GM19395 (cell line): Measurements from ENCODE around the gene PPP1R9A.
"Not testable (repeated sequence)": the region's sequence is repeated elsewhere in the genome, so short reads cannot be mapped to it uniquely, and the experiment has no call there.

Experiments
- ATAC-seq: cut with Tn5 transposase; IDR thresholded peaks from one replicate; pipeline ENCODE4 v1.9.1; 2021; ENCODE audit warnings: mild to moderate bottlenecking, moderate library complexity; ENCODE audit not compliant: unreplicated experiment

Gene PPP1R9A

GRCh38 chr7:94972296-94972695 is 64.9 kb downstream of the PPP1R9A start:
- ATAC-seq = no peak

GRCh38 chr7:94973844-94974243 is 66.5 kb downstream of the PPP1R9A start:
- ATAC-seq = no peak

DNA sequence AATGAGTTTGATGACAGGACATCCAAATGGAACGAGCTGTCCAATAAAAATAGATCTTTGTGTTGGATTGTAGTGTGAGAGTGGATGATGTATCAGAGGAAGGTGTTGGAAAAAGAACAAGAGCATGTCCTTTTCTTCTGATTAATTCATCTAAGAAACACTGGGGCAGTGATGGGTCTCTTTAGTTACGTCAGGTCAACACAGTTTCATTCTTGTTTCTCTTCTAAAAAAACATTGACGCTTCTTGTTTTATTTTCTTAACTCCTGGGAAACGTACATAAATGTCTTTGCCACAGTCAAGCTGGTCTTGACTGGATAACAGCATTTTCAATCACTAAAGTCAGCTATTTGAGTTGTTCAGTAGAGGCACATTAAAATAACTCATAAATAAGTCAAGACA is 67.0 kb downstream of the PPP1R9A start:
- no peak for ATAC-seq

- no peak for ATAC-seq
Measured at GRCh38 chr7:94975336-94975735, 67.9 kb downstream of the PPP1R9A start.

- no peak for ATAC-seq
Measured at GRCh38 chr7:94980418-94981142, 73.2 kb downstream of the PPP1R9A start.

DNA sequence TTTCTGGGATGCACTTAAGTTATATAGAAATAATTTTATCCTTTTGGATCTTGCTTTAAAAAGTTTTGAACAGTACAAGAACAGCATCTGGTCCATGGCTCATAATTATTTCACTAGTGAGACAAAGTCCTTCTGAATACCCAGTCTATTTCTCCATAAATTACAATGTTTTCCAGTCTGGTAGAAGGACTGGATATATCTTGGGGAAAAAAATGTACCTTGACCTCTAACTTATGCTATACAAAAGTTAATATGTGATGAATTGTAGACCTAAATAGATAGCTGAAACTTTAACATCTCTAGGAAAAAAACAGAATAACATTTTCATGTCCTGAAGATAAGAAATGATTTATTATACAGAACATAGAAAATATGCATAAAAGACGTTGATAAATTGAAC is 88.5 kb downstream of the PPP1R9A start:
- no peak for ATAC-seq

DNA sequence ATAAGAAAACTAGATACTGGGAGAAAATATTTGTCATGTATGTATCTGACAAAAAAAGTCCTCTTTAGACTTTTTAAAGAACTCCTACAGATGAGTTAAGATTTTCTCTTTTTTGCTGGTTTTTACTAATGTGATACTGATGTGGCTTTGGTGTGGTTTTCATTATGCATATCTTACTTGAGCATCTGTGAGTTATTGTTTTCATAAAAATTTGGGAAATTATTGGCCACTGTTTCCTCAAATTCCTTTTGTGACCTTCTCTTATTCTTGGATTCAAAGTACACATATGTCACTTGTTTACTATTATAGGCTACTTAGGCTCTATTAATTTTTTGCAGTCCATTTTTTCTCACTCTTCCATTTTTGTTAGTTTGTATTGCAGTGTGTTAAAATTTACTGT is 89.0 kb downstream of the PPP1R9A start:
- ATAC-seq = no peak

DNA sequence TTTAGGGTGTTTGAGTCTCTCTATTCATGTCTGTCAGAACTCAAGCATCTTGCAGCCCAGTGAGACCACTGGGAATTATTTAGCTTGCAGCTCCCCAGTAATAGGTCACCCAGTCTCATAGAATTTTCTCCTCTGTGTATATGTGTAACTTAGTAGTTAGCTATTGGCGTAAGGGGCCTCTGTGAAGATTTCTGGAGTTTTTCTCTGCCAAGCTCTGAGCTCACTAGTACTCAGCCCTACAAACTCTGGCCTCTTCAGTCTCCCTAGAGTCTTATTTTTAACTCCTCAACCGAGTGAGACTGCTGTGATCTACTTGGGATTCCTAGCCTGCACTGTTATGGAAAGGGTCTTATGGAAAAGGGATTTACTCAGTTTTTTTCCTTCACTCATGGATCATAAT is 90.2 kb downstream of the PPP1R9A start:
- no peak for ATAC-seq

GRCh38 chr7:94998266-94999068 is 91.1 kb downstream of the PPP1R9A start:
- ATAC-seq = no peak

DNA sequence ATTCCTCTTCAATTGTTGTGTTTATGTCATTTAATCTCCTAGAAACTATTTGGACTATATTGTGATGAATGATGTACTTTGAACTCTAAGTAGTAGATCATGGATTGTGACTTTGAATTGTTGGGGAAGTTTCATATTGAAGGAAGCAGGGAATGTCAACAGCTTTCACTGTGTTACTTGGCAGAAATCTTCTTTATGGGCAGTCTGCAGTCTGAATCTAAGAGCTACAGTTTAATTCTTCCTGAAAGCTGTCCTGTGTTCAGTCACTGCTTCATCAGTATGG is 91.6 kb downstream of the PPP1R9A start:
- no peak for ATAC-seq

DNA sequence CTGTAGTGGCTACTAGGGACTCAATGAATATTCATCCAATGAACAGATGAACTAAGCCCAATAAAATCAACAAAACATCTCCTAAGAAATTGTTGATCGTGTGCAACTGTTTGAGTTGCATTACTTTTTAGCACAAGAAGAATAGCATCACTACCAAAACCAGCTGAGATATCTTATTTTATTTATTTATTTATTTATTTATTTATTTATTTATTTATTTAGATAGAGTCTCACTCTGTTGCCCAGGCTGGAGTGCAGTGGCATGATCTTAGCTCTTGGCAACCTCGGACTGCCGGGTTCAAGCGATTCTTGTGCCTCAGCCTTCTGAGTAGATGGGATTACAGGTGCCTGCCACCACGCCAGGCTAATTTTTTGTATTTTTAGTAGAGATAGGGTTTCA is 92.2 kb downstream of the PPP1R9A start:
- ATAC-seq = not testable (repeated sequence)

- no peak for ATAC-seq
Measured at GRCh38 chr7:95001258-95001657, 93.9 kb downstream of the PPP1R9A start.

- ATAC-seq = no peak
Measured at GRCh38 chr7:95001815-95002561, 94.6 kb downstream of the PPP1R9A start.

DNA sequence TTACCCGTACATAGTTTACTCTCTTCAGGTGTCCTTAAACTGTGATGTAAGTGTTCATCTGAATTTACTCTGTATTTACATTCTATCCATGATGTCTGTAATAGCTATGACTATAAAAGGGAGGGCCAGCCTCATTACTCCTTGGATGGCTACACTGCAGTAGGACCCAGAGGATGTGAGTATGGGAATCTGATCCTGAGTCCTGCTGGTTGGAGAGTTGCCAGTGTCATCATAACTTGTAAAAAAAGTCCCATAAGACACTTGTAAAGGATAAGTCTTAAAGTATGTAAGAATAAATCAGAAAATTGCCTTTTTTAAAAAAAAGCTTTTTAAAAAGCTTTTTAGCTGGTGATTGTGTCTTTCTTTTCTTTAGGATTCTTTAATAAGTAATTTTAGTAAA is 95.4 kb downstream of the PPP1R9A start:
- ATAC-seq = no peak

DNA sequence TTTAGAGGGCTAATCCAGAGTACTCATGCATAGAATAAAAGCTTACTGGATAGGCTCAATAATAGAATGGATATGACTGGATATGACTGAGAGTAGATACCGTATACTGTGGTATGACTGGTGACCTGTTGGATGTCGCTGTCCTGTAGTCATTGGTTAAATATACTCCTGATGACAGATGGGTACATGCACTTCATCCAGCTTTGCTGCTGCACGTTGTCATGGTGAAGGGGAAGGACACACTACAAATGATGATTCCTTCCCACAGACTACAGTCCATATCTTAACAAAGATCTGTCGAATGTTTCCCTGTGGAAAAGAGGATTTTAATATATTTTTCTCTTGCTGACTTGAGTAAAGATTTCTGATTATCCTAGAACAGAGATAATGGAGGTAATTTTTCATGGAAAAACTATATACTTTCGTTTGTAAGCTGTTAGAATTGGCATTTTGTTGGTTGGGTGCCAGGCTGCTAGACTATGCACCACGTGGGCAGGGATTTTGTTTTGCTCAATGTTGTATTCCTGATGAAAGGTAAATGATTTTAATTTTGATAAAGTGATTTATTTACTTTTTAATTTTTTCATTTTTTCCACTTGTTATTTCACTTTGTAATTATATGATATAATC is 97.3 kb downstream of the PPP1R9A start:
- ATAC-seq = no peak

DNA sequence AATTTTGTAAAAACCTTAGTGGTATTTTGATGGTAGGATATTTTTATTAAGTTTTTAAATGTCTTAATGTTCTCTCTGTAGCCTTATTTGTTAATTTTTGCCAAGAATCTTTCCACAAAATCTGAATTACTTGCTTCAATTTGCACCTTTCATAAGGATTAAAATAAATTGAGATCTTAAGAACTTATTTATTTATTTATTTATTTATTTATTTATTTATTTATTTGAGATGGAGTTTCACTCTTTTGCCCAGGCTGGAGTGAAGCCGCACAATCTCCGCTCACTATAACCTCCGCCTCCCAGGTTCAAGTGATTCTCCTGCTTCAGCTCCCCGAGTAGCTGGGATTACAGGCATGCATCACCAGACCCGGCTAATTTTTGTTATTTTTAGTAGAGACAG is 98.6 kb downstream of the PPP1R9A start:
- no peak for ATAC-seq

GRCh38 chr7:95008773-95009172 is 101.4 kb downstream of the PPP1R9A start:
- not testable (repeated sequence) for ATAC-seq

- ATAC-seq = no peak
Measured at GRCh38 chr7:95011146-95011928, 103.9 kb downstream of the PPP1R9A start.

- no peak for ATAC-seq
Measured at GRCh38 chr7:95011995-95012394, 104.6 kb downstream of the PPP1R9A start.

GRCh38 chr7:95018021-95018420 is 110.6 kb downstream of the PPP1R9A start:
- no peak for ATAC-seq

DNA sequence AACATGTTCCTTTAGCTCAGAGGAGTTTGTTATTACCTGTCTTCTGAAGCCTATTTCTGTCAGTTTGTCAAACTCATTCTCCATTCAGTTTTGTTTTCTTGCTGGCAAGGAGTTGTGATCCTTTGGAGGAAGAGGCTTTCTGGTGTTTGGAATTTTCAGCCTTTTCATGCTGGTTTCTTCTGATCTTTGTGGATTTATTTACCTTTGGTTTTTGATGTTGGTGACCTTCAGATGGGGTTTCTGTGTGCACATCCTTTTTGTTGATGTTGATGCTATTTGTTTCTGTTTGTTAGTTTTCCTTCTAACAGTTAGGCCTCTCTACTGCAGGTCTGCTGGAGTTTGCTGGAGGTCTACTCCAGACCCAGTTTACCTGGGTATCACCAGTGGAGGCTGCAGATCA is 118.6 kb downstream of the PPP1R9A start:
- no peak for ATAC-seq
